Activated CD8-positive, alpha-beta T cell treated with anti-CD3 and anti-CD28 coated beads, Interleukin-2, amount 10 ng/mL, durations not matched to agents 7 days and 5 days (primary cell): ENCODE data around the gene POP4. TPM values are rescaled to one million over a fixed set of nuclear protein-coding genes. Genes with fewer than 3 reads are reported as not detected.
A peak's percentile ranks its signal among the peaks of the same experiment; 100 is the strongest.

Experiments
- ATAC-seq: fragments of 150-1000 bp; cut with Tn5 transposase; one replicate; pipeline ENCODE4 v1.10.0; 2021; ENCODE audit warnings: moderate library complexity
- CTCF ChIA-PET: fragments of 350-600 bp; sonication (Branson Sonifier 250); formaldehyde crosslinking; loops from one replicate; lab custom pipeline; 2021; ENCODE audit warnings: antibody characterized with exemption; lab: Charles Lee
- POLR2A ChIA-PET: fragments of 350-600 bp; sonication (Branson Sonifier 250); formaldehyde crosslinking; loops from one replicate; lab custom pipeline; 2021; ENCODE audit warnings: antibody characterized with exemption; lab: Charles Lee
- DNase-seq: peaks from one replicate; pipeline ENCODE4 v3.0.0-alpha.2; 2020
- H3K27ac Mint-ChIP-seq: one replicate; pipeline ENCODE4 v1.8.0; 2021; ENCODE audit warnings: mild to moderate bottlenecking, mixed read lengths
- H3K27me3 Mint-ChIP-seq: one replicate; pipeline ENCODE4 v1.8.0; 2021; ENCODE audit warnings: low read depth, mixed read lengths
- H3K36me3 Mint-ChIP-seq: one replicate; pipeline ENCODE4 v1.8.0; 2021; ENCODE audit warnings: low read depth, mixed read lengths
- H3K4me1 Mint-ChIP-seq: one replicate; pipeline ENCODE4 v1.8.0; 2021; ENCODE audit warnings: low read depth, mixed read lengths
- H3K4me3 Mint-ChIP-seq: one replicate; pipeline ENCODE4 v1.8.0; 2021; ENCODE audit warnings: mild to moderate bottlenecking, mixed read lengths
- H3K9me3 Mint-ChIP-seq: one replicate; pipeline ENCODE4 v1.8.0; 2022; ENCODE audit warnings: mixed read lengths; ENCODE audit not compliant: insufficient read depth
- total RNA-seq, 2 experiments: library from RNA; stranded (reverse); gene quantifications; one replicate each; pipeline ENCODE4 v1.2.3, GENCODE V29; 2021

The POP4 gene
- total RNA-seq, 2 experiments from 2014 or later, result 101 to 103 TPM

- no peak for ATAC-seq
- no peak overlapping the region for H3K27ac Mint-ChIP-seq
- H3K27me3 Mint-ChIP-seq, result peaks cover 7% of the 10 kb centered on the region
- ChIA-PET CTCF (interaction anchor here (1.6 to 1.8 kb wide), 2 partner anchors 12 to 70 kb away, joined by 3 to 4 read pairs; no protein-coding TSS in a partner anchor), POLR2A (interaction anchor here (2.8 kb wide), 1 partner anchor 8 kb away, joined by 23 read pairs; the partner anchor contains the start of gene POP4)
- DNase-seq, result no peak
- no peaks in the 10 kb centered on the region for H3K4me1 Mint-ChIP-seq
- H3K36me3 Mint-ChIP-seq, result no peaks in the 10 kb centered on the region
- H3K9me3 Mint-ChIP-seq, result no peaks in the 10 kb centered on the region
- no peak overlapping the region for H3K4me3 Mint-ChIP-seq
These were observed 8.0 kb upstream of the POP4 start for GRCh38 chr19:29598036-29598435.

DNA sequence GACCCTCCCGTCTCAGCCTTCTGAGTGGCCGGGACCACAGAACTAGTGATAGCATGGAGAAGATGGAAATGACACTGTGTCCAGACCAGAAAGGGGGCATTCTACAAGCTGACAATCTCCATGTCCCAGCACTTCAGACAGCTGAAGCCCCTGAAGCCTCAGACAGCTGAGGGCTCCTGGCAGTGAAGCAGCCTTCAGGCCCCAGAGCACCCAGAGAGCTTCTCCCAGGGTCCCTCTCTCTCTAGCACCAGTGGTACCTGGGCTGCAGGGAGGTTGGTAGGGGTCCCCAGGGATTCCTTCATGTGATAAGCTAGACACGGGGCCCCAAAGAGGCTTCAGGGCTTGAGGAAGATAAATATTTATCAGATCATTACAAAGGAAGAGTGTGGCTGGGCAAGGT is 7.6 kb upstream of the POP4 start:
- Mint-ChIP-seq H3K4me1 (no peaks in the 10 kb centered on the region), H3K27ac (no peak overlapping the region), H3K27me3 (peaks cover 7% of the 10 kb centered on the region), H3K4me3 (no peak overlapping the region), H3K36me3 (no peaks in the 10 kb centered on the region), H3K9me3 (no peaks in the 10 kb centered on the region)
- ATAC-seq, result no peak
- ChIA-PET CTCF (interaction anchor here (1.6 to 1.8 kb wide), 2 partner anchors 11 to 69 kb away, joined by 3 to 4 read pairs; no protein-coding TSS in a partner anchor), POLR2A (no interaction called here)
- no peak for DNase-seq

GRCh38 chr19:29603308-29603707 is 2.8 kb upstream of the POP4 start:
- Mint-ChIP-seq H3K36me3 (no peaks in the 10 kb centered on the region), H3K9me3 (no peaks in the 10 kb centered on the region), H3K27me3 (no peaks in the 10 kb centered on the region), H3K27ac (no peak overlapping the region), H3K4me1 (peaks cover 18% of the 10 kb centered on the region), H3K4me3 (no peak overlapping the region)
- ATAC-seq (no peak), DNase-seq (no peak)
- CTCF ChIA-PET, result interaction anchor here (1.7 kb wide), 1 partner anchor 113 kb away, joined by 8 read pairs; no protein-coding TSS in a partner anchor
- POLR2A ChIA-PET, result interaction anchor here (0.6 kb wide), 1 partner anchor 24 kb away, joined by 3 read pairs; no protein-coding TSS in a partner anchor

DNA sequence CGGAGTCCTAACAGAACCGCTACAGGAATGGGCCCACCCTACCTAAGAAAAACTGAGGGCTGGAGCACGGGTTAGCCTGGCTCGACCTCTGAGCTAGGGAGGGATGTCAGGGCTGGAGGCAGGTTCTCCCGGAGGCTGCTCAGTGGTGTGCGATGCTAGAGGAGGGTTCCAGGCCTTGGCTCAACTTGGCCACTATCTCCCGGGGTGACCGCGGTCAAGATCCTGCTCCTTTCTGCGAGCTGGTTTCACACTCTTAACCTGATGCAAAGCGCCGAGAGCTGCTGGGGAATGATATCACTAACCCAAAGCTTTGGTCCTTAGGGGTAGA is 301 bp downstream of the POP4 start:
- ChIA-PET POLR2A (interaction anchor here (0.6 to 4.0 kb wide), 37 partner anchors 8 to 336 kb away, joined by 3 to 96 read pairs (median 6); partner anchors contain the start of genes C19orf12 and PLEKHF1), CTCF (interaction anchor here (0.7 to 10.9 kb wide), 12 partner anchors 12 to 361 kb away, joined by 3 to 204 read pairs (median 14); partner anchors contain the start of genes C19orf12 and PLEKHF1)
- peaks cover 33% of the 10 kb centered on the region for H3K4me1 Mint-ChIP-seq
- H3K27me3 Mint-ChIP-seq, result no peaks in the 10 kb centered on the region
- peak overlapping the region; percentile 93 for H3K4me3 Mint-ChIP-seq
- peak overlapping the region; percentile 99 for H3K27ac Mint-ChIP-seq
- ATAC-seq, result peak; percentile 43
- no peak for DNase-seq
- no peaks in the 10 kb centered on the region for H3K9me3 Mint-ChIP-seq
- peaks cover 24% of the 10 kb centered on the region for H3K36me3 Mint-ChIP-seq

DNA sequence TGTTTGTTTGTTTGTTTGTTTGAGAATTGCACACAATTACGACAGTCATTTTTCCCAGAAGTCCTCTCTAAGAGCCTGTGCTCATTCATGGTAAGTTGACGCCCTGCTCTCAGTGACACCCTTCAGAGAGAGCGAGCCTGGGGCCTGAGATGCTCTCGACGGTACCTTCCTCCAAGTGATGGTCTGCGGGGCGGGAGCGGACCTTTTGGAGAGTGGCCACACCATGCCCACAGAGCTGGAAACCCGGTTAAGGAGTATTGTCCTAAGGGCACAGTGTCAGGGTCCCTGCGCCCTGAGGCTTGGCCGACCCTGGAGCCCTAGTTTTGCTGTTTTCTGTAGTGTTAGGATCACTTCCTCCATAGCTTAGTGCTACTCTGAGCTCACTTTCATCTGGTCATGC is 3.6 kb downstream of the POP4 start:
- ChIA-PET POLR2A (interaction anchor here (0.7 to 2.1 kb wide), 6 partner anchors 11 to 105 kb away, joined by 3 to 9 read pairs (median 4); no protein-coding TSS in a partner anchor), CTCF (interaction anchor here (0.7 to 10.9 kb wide), 20 partner anchors 11 to 190 kb away, joined by 3 to 204 read pairs (median 8); partner anchors contain the start of genes C19orf12 and PLEKHF1)
- Mint-ChIP-seq H3K36me3 (peaks cover 46% of the 10 kb centered on the region), H3K4me1 (peaks cover 31% of the 10 kb centered on the region), H3K27me3 (no peaks in the 10 kb centered on the region), H3K27ac (no peak overlapping the region), H3K4me3 (no peak overlapping the region), H3K9me3 (no peaks in the 10 kb centered on the region)
- ATAC-seq (no peak), DNase-seq (no peak)

GRCh38 chr19:29610213-29610573 is 4.1 kb downstream of the POP4 start:
- no peak for DNase-seq
- no peaks in the 10 kb centered on the region for H3K9me3 Mint-ChIP-seq
- peaks cover 50% of the 10 kb centered on the region for H3K36me3 Mint-ChIP-seq
- no peaks in the 10 kb centered on the region for H3K27me3 Mint-ChIP-seq
- H3K4me1 Mint-ChIP-seq, result peaks cover 28% of the 10 kb centered on the region
- H3K27ac Mint-ChIP-seq, result peak overlapping the region; percentile 60
- POLR2A ChIA-PET, result interaction anchor here (0.7 to 2.1 kb wide), 7 partner anchors 21 to 101 kb away, joined by 3 to 9 read pairs (median 5); no protein-coding TSS in a partner anchor
- ATAC-seq, result no peak
- no peak overlapping the region for H3K4me3 Mint-ChIP-seq
- CTCF ChIA-PET, result interaction anchor here (0.7 to 10.9 kb wide), 28 partner anchors 11 to 203 kb away, joined by 3 to 204 read pairs (median 5); partner anchors contain the start of genes C19orf12 and PLEKHF1

GRCh38 chr19:29610574-29611271 is 4.6 kb downstream of the POP4 start:
- peak overlapping the region; percentile 31 for H3K27ac Mint-ChIP-seq
- H3K9me3 Mint-ChIP-seq, result no peaks in the 10 kb centered on the region
- peak; percentile 92 for DNase-seq
- ChIA-PET CTCF (interaction anchor here (0.7 to 10.9 kb wide), 27 partner anchors 11 to 203 kb away, joined by 3 to 204 read pairs (median 6); partner anchors contain the start of genes C19orf12 and PLEKHF1), POLR2A (interaction anchor here (1.0 to 2.1 kb wide), 6 partner anchors 21 to 80 kb away, joined by 3 to 9 read pairs (median 4); no protein-coding TSS in a partner anchor)
- H3K4me3 Mint-ChIP-seq, result no peak overlapping the region
- H3K36me3 Mint-ChIP-seq, result peaks cover 55% of the 10 kb centered on the region
- no peaks in the 10 kb centered on the region for H3K27me3 Mint-ChIP-seq
- H3K4me1 Mint-ChIP-seq, result peaks cover 28% of the 10 kb centered on the region
- ATAC-seq, result peak; percentile 78

GRCh38 chr19:29612121-29612520 is 6.0 kb downstream of the POP4 start:
- ChIA-PET CTCF (interaction anchor here (2.5 to 10.9 kb wide), 7 partner anchors 9 to 101 kb away, joined by 16 to 204 read pairs (median 96); partner anchors contain the start of genes C19orf12 and PLEKHF1), POLR2A (interaction anchor here (0.9 to 2.1 kb wide), 3 partner anchors 15 to 104 kb away, joined by 3 to 6 read pairs (median 5); no protein-coding TSS in a partner anchor)
- peaks cover 64% of the 10 kb centered on the region for H3K36me3 Mint-ChIP-seq
- H3K4me3 Mint-ChIP-seq, result no peak overlapping the region
- DNase-seq, result no peak
- no peak for ATAC-seq
- H3K9me3 Mint-ChIP-seq, result no peaks in the 10 kb centered on the region
- no peak overlapping the region for H3K27ac Mint-ChIP-seq
- H3K4me1 Mint-ChIP-seq, result peaks cover 22% of the 10 kb centered on the region
- no peaks in the 10 kb centered on the region for H3K27me3 Mint-ChIP-seq

GRCh38 chr19:29612801-29613595 is 6.9 kb downstream of the POP4 start:
- no peak for ATAC-seq
- Mint-ChIP-seq H3K36me3 (peaks cover 64% of the 10 kb centered on the region), H3K4me3 (no peak overlapping the region), H3K27me3 (no peaks in the 10 kb centered on the region), H3K4me1 (peaks cover 15% of the 10 kb centered on the region), H3K9me3 (no peaks in the 10 kb centered on the region), H3K27ac (no peak overlapping the region)
- ChIA-PET CTCF (interaction anchor here (7.5 to 10.9 kb wide), 4 partner anchors 52 to 100 kb away, joined by 67 to 204 read pairs (median 138); partner anchors contain the start of genes C19orf12 and PLEKHF1), POLR2A (no interaction called here)
- no peak for DNase-seq

DNA sequence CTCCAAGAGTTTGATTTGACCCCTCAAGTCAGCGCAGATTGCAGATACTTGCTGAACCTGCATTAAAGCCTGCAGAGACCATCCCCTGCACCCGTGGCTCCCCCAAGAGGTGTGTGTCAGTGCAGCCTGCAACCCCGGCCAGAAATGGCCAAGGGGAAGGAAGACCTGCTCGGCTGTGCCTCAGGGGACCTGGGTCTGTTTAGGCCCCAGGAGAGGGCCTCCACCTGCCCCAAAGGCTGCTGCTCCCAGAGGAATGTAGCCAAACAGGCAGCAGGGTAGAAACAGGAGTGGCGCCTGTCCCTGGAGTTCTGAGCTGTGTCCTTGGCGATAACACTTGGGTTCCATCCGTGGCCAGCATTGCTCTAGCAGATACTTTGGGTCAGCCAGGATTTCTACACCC is 8.0 kb downstream of the POP4 start:
- POLR2A ChIA-PET, result interaction anchor here (2.1 kb wide), 1 partner anchor 8 kb away, joined by 14 read pairs; the partner anchor contains the start of gene POP4
- Mint-ChIP-seq H3K4me3 (no peak overlapping the region), H3K4me1 (peaks cover 15% of the 10 kb centered on the region), H3K27ac (no peak overlapping the region), H3K9me3 (no peaks in the 10 kb centered on the region), H3K27me3 (no peaks in the 10 kb centered on the region), H3K36me3 (peaks cover 57% of the 10 kb centered on the region)
- no peak for ATAC-seq
- CTCF ChIA-PET, result interaction anchor here (0.9 to 10.9 kb wide), 6 partner anchors 10 to 102 kb away, joined by 3 to 204 read pairs (median 4); partner anchors contain the start of genes C19orf12 and PLEKHF1
- DNase-seq, result no peak

GRCh38 chr19:29614780-29615179 is 8.7 kb downstream of the POP4 start:
- no peak overlapping the region for H3K4me3 Mint-ChIP-seq
- H3K9me3 Mint-ChIP-seq, result no peaks in the 10 kb centered on the region
- DNase-seq, result no peak
- no peak for ATAC-seq
- peaks cover 12% of the 10 kb centered on the region for H3K4me1 Mint-ChIP-seq
- H3K27ac Mint-ChIP-seq, result no peak overlapping the region
- peaks cover 51% of the 10 kb centered on the region for H3K36me3 Mint-ChIP-seq
- ChIA-PET POLR2A (interaction anchor here (2.1 kb wide), 1 partner anchor 9 kb away, joined by 14 read pairs; the partner anchor contains the start of gene POP4), CTCF (interaction anchor here (0.9 to 10.9 kb wide), 5 partner anchors 9 to 102 kb away, joined by 3 to 179 read pairs (median 4); partner anchors contain the start of gene PLEKHF1)
- no peaks in the 10 kb centered on the region for H3K27me3 Mint-ChIP-seq
